Adrenal gland (tissue), 12 donors: ENCODE results near the gene SRM. TPM values are rescaled to one million over a fixed set of nuclear protein-coding genes. Genes with fewer than 3 reads are reported as not detected.
A peak's percentile ranks its signal among the peaks of the same experiment; 100 is the strongest.
"Not testable (repeated sequence)": the region's sequence is repeated elsewhere in the genome, so short reads cannot be mapped to it uniquely, and the experiment has no call there.

ENCODE experiments used
- DNase-seq, 7 donors: peaks; one replicate each; pipeline ENCODE4 v3.0.0-alpha.2; 2019 to 2020
- H3K27ac ChIP-seq, 5 donors: fragments of 200-600 bp; sonication (generic) in 4 of 5; 1 replicate in 3 of 5; 2 replicates in 2 of 5; pipeline versions ENCODE4 v1.5.1 to v1.8.0; 2016 to 2020; ENCODE audit warnings: mild to moderate bottlenecking in 1 of 5
- H3K27me3 ChIP-seq: fragments of 200-600 bp; 2 replicates; pipeline ENCODE4 v1.8.0; 2021
- H3K36me3 ChIP-seq, 2 donors: fragments of 200-600 bp; replicated peaks in 1 of 2; 1 replicate in 1 of 2; 2 replicates in 1 of 2; pipeline versions ENCODE4 v1.5.1 to v1.8.0; 2018 to 2022
- H3K4me1 ChIP-seq, 2 donors: fragments of 200-600 bp; replicated peaks in 1 of 2; 1 replicate in 1 of 2; 2 replicates in 1 of 2; pipeline versions ENCODE4 v1.5.1 to v1.8.0; 2018 to 2021
- H3K4me3 ChIP-seq, 4 donors: fragments of 200-600 bp; sonication (generic) in 3 of 4; one replicate each; pipeline ENCODE4 v1.5.1; 2016 to 2018
- H3K9me3 ChIP-seq, 3 donors: fragments of 200-600 bp; sonication (generic) in 1 of 3; replicated peaks in 1 of 3; 1 replicate in 2 of 3; 2 replicates in 1 of 3; pipeline versions ENCODE4 v1.5.1 to v1.8.0; 2016 to 2021
- CTCF ChIP-seq, 6 experiments: fragments of 450-650 bp in 4 of 6; fragments of 200-600 bp in 2 of 6; sonication (generic) in 1 of 6; IDR thresholded peaks; 1 replicate in 5 of 6; 2 replicates in 1 of 6; pipeline versions ENCODE4 v1.5.1 to v1.8.0; 2016 to 2021; ENCODE audit warnings: antibody characterized with exemption in 6 of 6, mild to moderate bottlenecking in 2 of 6, moderate library complexity in 1 of 6
- POLR2A ChIP-seq, 2 donors: fragments of 450-650 bp; IDR thresholded peaks; one replicate each; pipeline ENCODE4 v1.6.1; 2017; ENCODE audit warnings: antibody characterized with exemption in 2 of 2, mild to moderate bottlenecking in 2 of 2, moderate library complexity in 1 of 2
- WGBS, 4 donors: extraction: QIAGEN DNeasy Blood & Tissue Kit in 2 of 4; methylation state at CpG; one replicate each; pipeline versions ENCODE4 v1.1.5 to v1.1.7; 2013 to 2017; 5-methylcytosine and 5-hydroxymethylcytosine counted together
- intact Hi-C, 2 donors: fragments of 100-400 bp; cut with DNase I; formaldehyde crosslinking; loops; one replicate each; pipeline versions ENCODE4 v1.14.1 to v1.15.0; 2022 to 2023
- polyA plus RNA-seq, 3 donors: library from polyadenylated mRNA; stranded (reverse); fragments of 200-250 nt in 2 of 3; fragments of 350-450 nt in 1 of 3; fragmentation: Illumina TruSeq in 1 of 3; extraction: RNeasy Lipid Tissue Mini Kit (QIAGEN cat#74804) in 1 of 3; gene quantifications; one replicate each; pipeline ENCODE4 v1.2.3, GENCODE V29; 2013 to 2014
- total RNA-seq, 9 donors: library from RNA; depleted of rRNA in 4 of 9; stranded (reverse); fragments of >200 nt in 4 of 9; fragments of 120-200 nt in 1 of 9; fragmentation: NEBNext Ultra II Directional in 1 of 9; extraction: Animal tissue kit (Norgen Biotek cat#: 25700) in 1 of 9; gene quantifications; one replicate each; pipeline versions ENCODE4 v1.1.0 to v1.2.4, GENCODE V29; 2013 to 2023
- donor health status: healthy with polysubstance abuse.
- donor health status: Bipolar disorder and iron deficiency.
- donor health status: DM: yes; HTN: yes; CAD: no.
- donor health status: DM: no; HTN: no; CAD: no.
- donor health status: DM: no; HTN: no; CAD: no.
- donor health status: DM: yes; HTN: yes; CAD: no.

Gene SRM
- total and polyA plus RNA-seq, 12 donors, result 14.9 to 243 (median 54.5) TPM

GRCh38 chr1:11044086-11044848, 15.6 kb downstream of the SRM start:
- Histone ChIP-seq H3K36me3 (no peaks in the 10 kb centered on the region), H3K4me3 (no peak overlapping the region), H3K4me1 (no peaks in the 10 kb centered on the region), H3K27me3 (no peaks in the 10 kb centered on the region), H3K27ac (no peak overlapping the region), H3K9me3 (no peaks in the 10 kb centered on the region)
- DNase-seq, result no peak
- TF ChIP-seq CTCF (IDR thresholded peaks at IDR 0.05) (no peak), POLR2A (IDR thresholded peaks at IDR 0.05) (no peak)
- intact Hi-C loops, result loop anchor here in 1 of 2 donors (10.0 kb wide), 1 partner anchor 601 kb away; no protein-coding TSS in a partner anchor
- 29 to 91% (median 79%) methylated on average over 1 to 16 of the region's 16 CpGs for WGBS, 4 donors

DNA sequence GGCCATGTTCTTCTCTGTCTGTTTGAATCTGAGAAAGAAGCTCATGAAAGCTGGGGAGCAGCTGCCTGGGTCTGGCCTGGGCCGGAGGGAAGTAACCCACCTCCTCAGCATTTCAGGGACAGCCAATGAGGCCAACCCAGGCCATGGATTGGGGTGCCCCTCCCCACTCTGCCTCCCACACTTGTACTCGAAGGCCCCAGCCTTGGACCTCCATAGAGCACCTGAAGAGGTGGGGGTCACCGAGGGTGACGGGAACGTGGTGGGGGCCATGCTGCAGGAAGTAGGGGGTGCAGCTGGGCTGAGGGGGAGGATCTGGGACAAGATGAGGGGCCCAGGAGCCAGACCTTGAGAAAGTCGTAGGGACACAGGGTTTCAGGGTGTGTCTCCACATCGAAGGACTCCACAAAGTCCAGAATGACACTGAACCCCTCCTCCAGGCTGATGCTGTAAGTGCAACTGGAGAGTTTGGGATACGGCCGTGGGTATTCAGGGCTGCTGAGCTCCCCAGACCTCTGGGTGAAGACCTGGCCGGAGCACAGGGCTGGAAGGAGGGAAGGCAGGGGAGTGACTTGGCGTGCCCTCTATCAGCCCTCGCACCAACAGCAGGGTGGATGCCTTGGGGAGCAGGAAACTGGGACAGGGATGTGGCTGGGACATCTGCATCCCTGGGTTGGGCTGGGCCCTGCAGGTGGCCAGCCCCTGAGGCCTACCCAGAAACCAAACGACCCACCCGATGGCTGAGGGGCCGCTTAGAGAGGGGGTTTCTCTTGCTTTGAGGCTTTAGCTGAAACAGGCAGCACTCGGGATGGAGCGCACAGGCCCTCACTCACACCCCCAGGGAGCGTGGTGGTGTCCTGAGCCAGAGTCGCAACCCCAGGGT, 16.6 kb downstream of the SRM start:
- intact Hi-C loops, result loop anchor here in 1 of 2 donors (10.0 kb wide), 1 partner anchor 602 kb away; no protein-coding TSS in a partner anchor
- WGBS, 4 donors, result 80 to 87% (median 82%) methylated on average over 11 to 19 of the region's 19 CpGs
- no peak overlapping the region for H3K27ac ChIP-seq
- no peaks in the 10 kb centered on the region for H3K36me3 ChIP-seq
- TF ChIP-seq POLR2A (IDR thresholded peaks at IDR 0.05) (no peak), CTCF (IDR thresholded peaks at IDR 0.05) (no peak)
- H3K4me1 ChIP-seq, result no peaks in the 10 kb centered on the region
- peak in 1 of 7 donors; percentile 17 for DNase-seq
- no peaks in the 10 kb centered on the region for H3K9me3 ChIP-seq
- no peak overlapping the region for H3K4me3 ChIP-seq
- H3K27me3 ChIP-seq, result no peaks in the 10 kb centered on the region

DNA sequence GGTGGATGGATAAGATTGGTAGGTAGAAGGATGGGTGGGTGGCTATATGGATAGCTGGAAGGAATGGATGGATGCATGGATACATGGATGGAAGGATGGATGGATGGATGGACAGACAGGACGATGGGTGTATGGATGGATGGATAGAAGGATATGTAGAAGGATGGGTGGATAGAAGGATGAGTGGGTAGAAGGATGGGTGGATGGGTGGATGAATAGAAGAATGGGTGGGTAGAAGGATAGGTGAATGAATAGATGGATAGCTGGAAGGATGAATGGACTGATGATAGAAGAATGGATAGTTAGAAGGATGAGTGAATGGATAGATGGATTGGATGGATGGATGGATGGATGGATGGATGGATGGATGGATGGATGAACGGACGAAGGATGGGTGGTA, 17.8 kb downstream of the SRM start:
- Histone ChIP-seq H3K4me1 (no peaks in the 10 kb centered on the region), H3K27me3 (no peaks in the 10 kb centered on the region), H3K4me3 (no peak overlapping the region), H3K36me3 (no peaks in the 10 kb centered on the region), H3K9me3 (no peaks in the 10 kb centered on the region), H3K27ac (no peak overlapping the region)
- 75 to 82% (median 78%) methylated on average over 3 of the region's 3 CpGs for WGBS, 4 donors
- DNase-seq, result no peak
- no peak for TF ChIP-seq CTCF (IDR thresholded peaks at IDR 0.05)
- TF ChIP-seq POLR2A (IDR thresholded peaks at IDR 0.05), result no peak
- intact Hi-C loops, result loop anchor here in 1 of 2 donors (10.0 kb wide), 1 partner anchor 603 kb away; no protein-coding TSS in a partner anchor

- H3K27ac ChIP-seq, result no peak overlapping the region
- no peaks in the 10 kb centered on the region for H3K9me3 ChIP-seq
- H3K36me3 ChIP-seq, result no peaks in the 10 kb centered on the region
- intact Hi-C loops, result loop anchor here in 1 of 2 donors (10.0 kb wide), 1 partner anchor 604 kb away; no protein-coding TSS in a partner anchor
- DNase-seq, result no peak
- no peak for TF ChIP-seq CTCF (IDR thresholded peaks at IDR 0.05)
- TF ChIP-seq POLR2A (IDR thresholded peaks at IDR 0.05), result no peak
- H3K4me1 ChIP-seq, result no peaks in the 10 kb centered on the region
- no peaks in the 10 kb centered on the region for H3K27me3 ChIP-seq
- H3K4me3 ChIP-seq, result no peak overlapping the region
Measured at GRCh38 chr1:11041048-11041447, 18.8 kb downstream of the SRM start.

- intact Hi-C loops, result loop anchor here in 1 of 2 donors (10.0 kb wide), 1 partner anchor 605 kb away; no protein-coding TSS in a partner anchor
- not testable (repeated sequence) for H3K27me3 ChIP-seq, H3K27ac ChIP-seq, H3K4me3 ChIP-seq, H3K36me3 ChIP-seq, H3K4me1 ChIP-seq, H3K9me3 ChIP-seq
- DNase-seq, result peak in 1 of 7 donors; percentile 6
- 79 to 88% (median 83%) methylated on average over 7 of the region's 7 CpGs for WGBS, 4 donors
Measured at GRCh38 chr1:11040105-11040429, 19.8 kb downstream of the SRM start.
